Loucy (cell line): ENCODE measurements around the gene WDSUB1.

ENCODE experiments used
- H2AFZ ChIP-seq: fragments of 200-600 bp; sonication (generic); 2 replicates; pipeline ENCODE4 v1.6.0; 2016; ENCODE audit warnings: antibody characterized with exemption, mild to moderate bottlenecking, low read length, moderate library complexity
- H3F3A ChIP-seq: fragments of 200-600 bp; 2 replicates; pipeline ENCODE4 v1.6.0; 2016; ENCODE audit warnings: antibody characterized with exemption, low read depth, mild to moderate bottlenecking
- H3K27me3 ChIP-seq: fragments of 200-600 bp; sonication (generic); 2 replicates; pipeline ENCODE4 v1.6.1; 2014; ENCODE audit warnings: low read length, mild to moderate bottlenecking; ENCODE audit not compliant: insufficient read depth, poor library complexity, severe bottlenecking
- H3K36me3 ChIP-seq: fragments of 200-600 bp; sonication (generic); 2 replicates; pipeline ENCODE4 v1.6.1; 2016; ENCODE audit warnings: low read length; ENCODE audit not compliant: insufficient read depth
- H3K4me1 ChIP-seq: fragments of 200-600 bp; sonication (generic); 2 replicates; pipeline ENCODE4 v1.5.1; 2014; ENCODE audit warnings: low read length, mild to moderate bottlenecking; ENCODE audit not compliant: insufficient read depth, poor library complexity, severe bottlenecking
- H3K4me2 ChIP-seq: fragments of 200-600 bp; sonication (generic); 2 replicates; pipeline ENCODE4 v1.6.0; 2014; ENCODE audit warnings: antibody characterized with exemption, low read length, low read depth, mild to moderate bottlenecking; ENCODE audit not compliant: poor library complexity, severe bottlenecking
- H3K4me3 ChIP-seq: fragments of 200-600 bp; sonication (generic); 2 replicates; pipeline ENCODE4 v1.5.1; 2014; ENCODE audit warnings: low read length, mild to moderate bottlenecking, mixed read lengths; ENCODE audit not compliant: poor library complexity, severe bottlenecking
- H3K79me2 ChIP-seq: fragments of 200-600 bp; sonication (generic); 2 replicates; pipeline ENCODE4 v1.6.1; 2014; ENCODE audit warnings: low read length; ENCODE audit not compliant: insufficient read depth
- H3K9ac ChIP-seq: fragments of 200-600 bp; sonication (generic); 2 replicates; pipeline ENCODE4 v1.6.0; 2014; ENCODE audit warnings: mild to moderate bottlenecking, low read depth, low read length, moderate library complexity; ENCODE audit not compliant: poor library complexity, severe bottlenecking
- H3K9me2 ChIP-seq: fragments of 200-600 bp; sonication (generic); replicated peaks from 2 replicates; pipeline ENCODE4 v1.6.1; 2016; ENCODE audit warnings: low read depth, low read length, mixed read lengths
- H3K9me3 ChIP-seq: fragments of 200-600 bp; sonication (generic); 2 replicates; pipeline ENCODE4 v1.6.1; 2014; ENCODE audit warnings: mild to moderate bottlenecking, antibody characterized with exemption, low read length, low read depth; ENCODE audit not compliant: insufficient read depth
- H4K20me1 ChIP-seq: fragments of 200-600 bp; sonication (generic); 2 replicates; pipeline ENCODE4 v1.6.0; 2014; ENCODE audit warnings: antibody characterized with exemption, low read length, mild to moderate bottlenecking; ENCODE audit not compliant: insufficient read depth, poor library complexity, severe bottlenecking
- CTCF ChIP-seq: fragments of 200-600 bp; sonication (generic); conservative IDR thresholded peaks from 2 replicates; pipeline ENCODE4 v1.5.1; 2014; ENCODE audit warnings: mild to moderate bottlenecking, antibody characterized with exemption, low read length
- EZH2phosphoT487 ChIP-seq: fragments of 200-600 bp; IDR thresholded peaks from 2 replicates; pipeline ENCODE4 v1.6.1; 2018; ENCODE audit warnings: antibody characterized with exemption, mild to moderate bottlenecking, moderate library complexity, borderline replicate concordance

Gene WDSUB1

GRCh38 chr2:159194241-159194640, 92.3 kb downstream of the WDSUB1 start:
- H3K27me3 ChIP-seq: no peaks in the 10 kb centered on the region
- H2AFZ ChIP-seq: no peak overlapping the region
- H3K9ac ChIP-seq: no peak overlapping the region
- H3K4me3 ChIP-seq: no peak overlapping the region
- no peak for TF ChIP-seq CTCF
- TF ChIP-seq EZH2phosphoT487: no peak
- H3K9me3 ChIP-seq: no peaks in the 10 kb centered on the region
- H4K20me1 ChIP-seq: no peaks in the 10 kb centered on the region
- H3K79me2 ChIP-seq: no peaks in the 10 kb centered on the region
- no peaks in the 10 kb centered on the region for H3K4me1 ChIP-seq
- no peaks in the 10 kb centered on the region for H3K36me3 ChIP-seq
- H3K9me2 ChIP-seq: no peaks in the 10 kb centered on the region
- H3K4me2 ChIP-seq: no peak overlapping the region
- no peaks in the 10 kb centered on the region for H3F3A ChIP-seq

DNA sequence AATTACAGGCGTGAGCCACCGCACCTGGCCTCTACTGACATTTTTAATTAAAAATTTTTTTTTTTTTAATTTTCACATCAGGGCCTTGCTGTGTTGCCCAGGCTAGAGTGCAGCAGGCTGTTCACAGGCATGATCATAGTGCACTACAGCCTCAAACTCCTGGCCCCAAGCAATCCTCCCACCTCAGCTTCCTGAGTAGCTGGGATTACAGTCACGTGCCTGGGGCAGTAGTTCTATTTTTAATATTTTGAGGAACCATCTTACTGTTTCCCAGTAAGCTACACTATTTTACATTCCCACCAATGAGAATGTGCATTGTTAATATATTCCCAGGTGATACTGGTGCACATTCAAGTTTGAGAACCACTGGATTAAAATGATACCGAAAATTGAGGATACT, 92.7 kb downstream of the WDSUB1 start:
- no peaks in the 10 kb centered on the region for H3K36me3 ChIP-seq
- no peaks in the 10 kb centered on the region for H3K9me2 ChIP-seq
- TF ChIP-seq EZH2phosphoT487: no peak
- no peak for TF ChIP-seq CTCF
- no peaks in the 10 kb centered on the region for H3K4me1 ChIP-seq
- no peak overlapping the region for H3K4me3 ChIP-seq
- H3K4me2 ChIP-seq: no peak overlapping the region
- no peak overlapping the region for H3K9ac ChIP-seq
- H2AFZ ChIP-seq: no peak overlapping the region
- H4K20me1 ChIP-seq: no peaks in the 10 kb centered on the region
- no peaks in the 10 kb centered on the region for H3K27me3 ChIP-seq
- no peaks in the 10 kb centered on the region for H3K9me3 ChIP-seq
- H3F3A ChIP-seq: no peaks in the 10 kb centered on the region
- H3K79me2 ChIP-seq: no peaks in the 10 kb centered on the region

GRCh38 chr2:159192371-159192918, 94.1 kb downstream of the WDSUB1 start:
- H4K20me1 ChIP-seq: no peaks in the 10 kb centered on the region
- TF ChIP-seq CTCF (no peak), EZH2phosphoT487 (no peak)
- no peak overlapping the region for H3K9ac ChIP-seq
- H2AFZ ChIP-seq: no peak overlapping the region
- H3K4me2 ChIP-seq: no peak overlapping the region
- no peaks in the 10 kb centered on the region for H3K79me2 ChIP-seq
- no peak overlapping the region for H3K4me3 ChIP-seq
- no peaks in the 10 kb centered on the region for H3K4me1 ChIP-seq
- no peaks in the 10 kb centered on the region for H3K9me3 ChIP-seq
- no peaks in the 10 kb centered on the region for H3F3A ChIP-seq
- no peaks in the 10 kb centered on the region for H3K27me3 ChIP-seq
- no peaks in the 10 kb centered on the region for H3K36me3 ChIP-seq
- H3K9me2 ChIP-seq: no peaks in the 10 kb centered on the region
